Measurements from ENCODE around the gene AUTS2.
A peak's percentile ranks its signal among the peaks of the same experiment; 100 is the strongest.

Gene AUTS2

DNA sequence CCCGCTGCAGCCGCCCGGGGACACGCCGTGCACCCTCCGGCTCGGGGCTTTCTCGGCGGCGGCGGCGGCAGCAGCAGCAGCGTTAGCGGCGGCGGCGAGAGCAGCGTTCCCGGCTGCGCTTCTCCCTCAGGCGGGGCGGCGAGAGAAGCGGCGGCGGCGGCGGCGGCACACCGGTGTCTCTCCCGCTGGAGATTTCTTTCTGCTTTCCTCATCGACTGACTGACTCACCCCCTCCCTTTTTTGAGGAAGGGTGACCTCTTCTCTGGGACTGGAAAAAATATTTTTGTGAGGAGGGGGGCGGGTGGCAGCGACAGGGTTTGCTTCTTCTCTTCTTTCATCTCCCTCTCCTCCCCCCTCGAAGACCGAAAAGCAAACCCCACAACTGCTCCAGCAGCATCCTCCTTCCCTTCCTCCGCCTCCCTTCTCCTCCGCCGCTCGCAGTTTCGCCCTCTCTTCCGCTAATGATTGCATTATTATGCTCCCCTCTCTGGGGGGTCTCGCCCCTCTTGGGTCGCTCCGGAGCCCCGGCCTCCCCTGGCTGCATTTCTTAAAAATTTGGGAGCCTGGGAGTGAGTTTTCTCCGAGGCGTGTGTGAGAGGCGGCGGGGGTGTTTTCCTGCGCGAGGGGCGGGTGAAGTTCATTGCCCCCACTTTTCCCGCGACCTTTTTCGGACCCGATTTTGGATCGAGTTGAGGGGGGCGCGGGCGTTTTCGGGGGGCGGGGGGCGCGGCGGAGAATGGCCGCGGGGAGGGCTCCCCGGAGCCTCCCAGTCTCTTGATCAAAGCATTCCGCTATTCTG is 411 bp downstream of the AUTS2 start (continued):
- TF ChIP-seq, protein P1, sequence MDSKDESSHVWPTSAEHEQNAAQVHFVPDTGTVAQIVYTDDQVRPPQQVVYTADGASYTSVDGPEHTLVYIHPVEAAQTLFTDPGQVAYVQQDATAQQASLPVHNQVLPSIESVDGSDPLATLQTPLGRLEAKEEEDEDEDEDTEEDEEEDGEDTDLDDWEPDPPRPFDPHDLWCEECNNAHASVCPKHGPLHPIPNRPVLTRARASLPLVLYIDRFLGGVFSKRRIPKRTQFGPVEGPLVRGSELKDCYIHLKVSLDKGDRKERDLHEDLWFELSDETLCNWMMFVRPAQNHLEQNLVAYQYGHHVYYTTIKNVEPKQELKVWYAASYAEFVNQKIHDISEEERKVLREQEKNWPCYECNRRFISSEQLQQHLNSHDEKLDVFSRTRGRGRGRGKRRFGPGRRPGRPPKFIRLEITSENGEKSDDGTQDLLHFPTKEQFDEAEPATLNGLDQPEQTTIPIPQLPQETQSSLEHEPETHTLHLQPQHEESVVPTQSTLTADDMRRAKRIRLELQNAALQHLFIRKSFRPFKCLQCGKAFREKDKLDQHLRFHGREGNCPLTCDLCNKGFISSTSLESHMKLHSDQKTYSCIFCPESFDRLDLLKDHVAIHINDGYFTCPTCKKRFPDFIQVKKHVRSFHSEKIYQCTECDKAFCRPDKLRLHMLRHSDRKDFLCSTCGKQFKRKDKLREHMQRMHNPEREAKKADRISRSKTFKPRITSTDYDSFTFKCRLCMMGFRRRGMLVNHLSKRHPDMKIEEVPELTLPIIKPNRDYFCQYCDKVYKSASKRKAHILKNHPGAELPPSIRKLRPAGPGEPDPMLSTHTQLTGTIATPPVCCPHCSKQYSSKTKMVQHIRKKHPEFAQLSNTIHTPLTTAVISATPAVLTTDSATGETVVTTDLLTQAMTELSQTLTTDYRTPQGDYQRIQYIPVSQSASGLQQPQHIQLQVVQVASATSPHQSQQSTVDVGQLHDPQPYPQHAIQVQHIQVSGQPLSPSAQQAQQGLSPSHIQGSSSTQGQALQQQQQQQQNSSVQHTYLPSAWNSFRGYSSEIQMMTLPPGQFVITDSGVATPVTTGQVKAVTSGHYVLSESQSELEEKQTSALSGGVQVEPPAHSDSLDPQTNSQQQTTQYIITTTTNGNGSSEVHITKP (tag by site-specific recombination; IDR thresholded peaks at IDR 0.05), result peak; percentile 92
- no peak for TF ChIP-seq SCRT2 (tag by site-specific recombination; IDR thresholded peaks at IDR 0.05)
- no peak for TF ChIP-seq ZNF701 (tag by site-specific recombination; IDR thresholded peaks at IDR 0.05)
- TF ChIP-seq, protein P2, sequence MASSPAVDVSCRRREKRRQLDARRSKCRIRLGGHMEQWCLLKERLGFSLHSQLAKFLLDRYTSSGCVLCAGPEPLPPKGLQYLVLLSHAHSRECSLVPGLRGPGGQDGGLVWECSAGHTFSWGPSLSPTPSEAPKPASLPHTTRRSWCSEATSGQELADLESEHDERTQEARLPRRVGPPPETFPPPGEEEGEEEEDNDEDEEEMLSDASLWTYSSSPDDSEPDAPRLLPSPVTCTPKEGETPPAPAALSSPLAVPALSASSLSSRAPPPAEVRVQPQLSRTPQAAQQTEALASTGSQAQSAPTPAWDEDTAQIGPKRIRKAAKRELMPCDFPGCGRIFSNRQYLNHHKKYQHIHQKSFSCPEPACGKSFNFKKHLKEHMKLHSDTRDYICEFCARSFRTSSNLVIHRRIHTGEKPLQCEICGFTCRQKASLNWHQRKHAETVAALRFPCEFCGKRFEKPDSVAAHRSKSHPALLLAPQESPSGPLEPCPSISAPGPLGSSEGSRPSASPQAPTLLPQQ (tag by site-specific recombination; IDR thresholded peaks at IDR 0.05), result 0 out of 2 replicates have a peak, but pooled peaks have one; percentile 20
- no peak for TF ChIP-seq ZNF133 (tag by site-specific recombination; IDR thresholded peaks at IDR 0.05)
- no peak for TF ChIP-seq ZNF600 (tag by site-specific recombination; IDR thresholded peaks at IDR 0.05)
- peak; percentile 46; the same call in 1 of the 2 replicates for TF ChIP-seq ZNF561 (tag by site-specific recombination; IDR thresholded peaks at IDR 0.05; ENCODE audit: borderline replicate concordance)
- no peak for TF ChIP-seq ZNF302 (tag by site-specific recombination; IDR thresholded peaks at IDR 0.05; ENCODE audit: low read depth)
- no peak for TF ChIP-seq ZNF560 (tag by site-specific recombination; IDR thresholded peaks at IDR 0.05; ENCODE audit: borderline replicate concordance)
- TF ChIP-seq SP3 (tag by site-specific recombination; IDR thresholded peaks at IDR 0.05), result no peak
- TF ChIP-seq WT1 (tag by site-specific recombination; IDR thresholded peaks at IDR 0.05), result 0 out of 2 replicates have a peak, but pooled peaks have one; percentile 14
- no peak for TF ChIP-seq ZNF555 (tag by site-specific recombination; conservative IDR thresholded peaks at IDR 0.05)
- TF ChIP-seq, protein P3, sequence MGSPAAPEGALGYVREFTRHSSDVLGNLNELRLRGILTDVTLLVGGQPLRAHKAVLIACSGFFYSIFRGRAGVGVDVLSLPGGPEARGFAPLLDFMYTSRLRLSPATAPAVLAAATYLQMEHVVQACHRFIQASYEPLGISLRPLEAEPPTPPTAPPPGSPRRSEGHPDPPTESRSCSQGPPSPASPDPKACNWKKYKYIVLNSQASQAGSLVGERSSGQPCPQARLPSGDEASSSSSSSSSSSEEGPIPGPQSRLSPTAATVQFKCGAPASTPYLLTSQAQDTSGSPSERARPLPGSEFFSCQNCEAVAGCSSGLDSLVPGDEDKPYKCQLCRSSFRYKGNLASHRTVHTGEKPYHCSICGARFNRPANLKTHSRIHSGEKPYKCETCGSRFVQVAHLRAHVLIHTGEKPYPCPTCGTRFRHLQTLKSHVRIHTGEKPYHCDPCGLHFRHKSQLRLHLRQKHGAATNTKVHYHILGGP (tag by site-specific recombination; IDR thresholded peaks at IDR 0.05), result no peak
- TF ChIP-seq KLF8 (tag by site-specific recombination; IDR thresholded peaks at IDR 0.05), result peak; percentile 58
- no peak for TF ChIP-seq ZNF311 (tag by site-specific recombination; IDR thresholded peaks at IDR 0.05; ENCODE audit: borderline replicate concordance)
- no peak for TF ChIP-seq ZSCAN23 (tag by site-specific recombination; IDR thresholded peaks at IDR 0.05)
- TF ChIP-seq MEIS1 (CRISPR knock-in tag; IDR thresholded peaks at IDR 0.05; ENCODE audit: borderline replicate concordance), result no peak
- TF ChIP-seq ZNF404 (tag by site-specific recombination; IDR thresholded peaks at IDR 0.05), result no peak
- peak; percentile 75 for TF ChIP-seq ZBTB8A (tag by site-specific recombination; IDR thresholded peaks at IDR 0.05)
- no peak for TF ChIP-seq ZNF791 (tag by site-specific recombination; IDR thresholded peaks at IDR 0.05)
- TF ChIP-seq, protein P4, sequence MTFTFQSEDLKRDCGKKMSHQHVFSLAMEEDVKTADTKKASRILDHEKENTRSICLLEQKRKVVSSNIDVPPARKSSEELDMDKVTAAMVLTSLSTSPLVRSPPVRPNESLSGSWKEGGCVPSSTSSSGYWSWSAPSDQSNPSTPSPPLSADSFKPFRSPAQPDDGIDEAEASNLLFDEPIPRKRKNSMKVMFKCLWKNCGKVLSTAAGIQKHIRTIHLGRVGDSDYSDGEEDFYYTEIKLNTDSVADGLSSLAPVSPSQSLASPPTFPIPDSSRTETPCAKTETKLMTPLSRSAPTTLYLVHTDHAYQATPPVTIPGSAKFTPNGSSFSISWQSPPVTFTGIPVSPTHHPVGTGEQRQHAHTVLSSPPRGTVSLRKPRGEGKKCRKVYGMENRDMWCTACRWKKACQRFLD (tag by site-specific recombination; IDR thresholded peaks at IDR 0.05), result no peak
- TF ChIP-seq ZNF544 (tag by site-specific recombination; IDR thresholded peaks at IDR 0.05), result no peak
- no peak for TF ChIP-seq ZNF239 (tag by site-specific recombination; IDR thresholded peaks at IDR 0.05)
- peak; percentile 89 for TF ChIP-seq ZBTB20 (tag by site-specific recombination; IDR thresholded peaks at IDR 0.05)
- TF ChIP-seq ZNF501 (tag by site-specific recombination; IDR thresholded peaks at IDR 0.05), result no peak; the same call in 1 of the 2 replicates
- peak; percentile 75 for TF ChIP-seq GLIS2 (tag by site-specific recombination; IDR thresholded peaks at IDR 0.05)
- TF ChIP-seq ZNF510 (tag by site-specific recombination; IDR thresholded peaks at IDR 0.05; ENCODE audit: insufficient replicate concordance), result no peak
- peak; percentile 40 for TF ChIP-seq KLF9 (tag by site-specific recombination; IDR thresholded peaks at IDR 0.05; ENCODE audit: low read depth)
- TF ChIP-seq GLIS1 (tag by site-specific recombination; IDR thresholded peaks at IDR 0.05), result peak; percentile 86
- TF ChIP-seq ZNF24 (tag by site-specific recombination; IDR thresholded peaks at IDR 0.05), result peak; percentile 58
- TF ChIP-seq, protein P5, sequence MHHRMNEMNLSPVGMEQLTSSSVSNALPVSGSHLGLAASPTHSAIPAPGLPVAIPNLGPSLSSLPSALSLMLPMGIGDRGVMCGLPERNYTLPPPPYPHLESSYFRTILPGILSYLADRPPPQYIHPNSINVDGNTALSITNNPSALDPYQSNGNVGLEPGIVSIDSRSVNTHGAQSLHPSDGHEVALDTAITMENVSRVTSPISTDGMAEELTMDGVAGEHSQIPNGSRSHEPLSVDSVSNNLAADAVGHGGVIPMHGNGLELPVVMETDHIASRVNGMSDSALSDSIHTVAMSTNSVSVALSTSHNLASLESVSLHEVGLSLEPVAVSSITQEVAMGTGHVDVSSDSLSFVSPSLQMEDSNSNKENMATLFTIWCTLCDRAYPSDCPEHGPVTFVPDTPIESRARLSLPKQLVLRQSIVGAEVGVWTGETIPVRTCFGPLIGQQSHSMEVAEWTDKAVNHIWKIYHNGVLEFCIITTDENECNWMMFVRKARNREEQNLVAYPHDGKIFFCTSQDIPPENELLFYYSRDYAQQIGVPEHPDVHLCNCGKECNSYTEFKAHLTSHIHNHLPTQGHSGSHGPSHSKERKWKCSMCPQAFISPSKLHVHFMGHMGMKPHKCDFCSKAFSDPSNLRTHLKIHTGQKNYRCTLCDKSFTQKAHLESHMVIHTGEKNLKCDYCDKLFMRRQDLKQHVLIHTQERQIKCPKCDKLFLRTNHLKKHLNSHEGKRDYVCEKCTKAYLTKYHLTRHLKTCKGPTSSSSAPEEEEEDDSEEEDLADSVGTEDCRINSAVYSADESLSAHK (tag by site-specific recombination; IDR thresholded peaks at IDR 0.05), result 0 out of 2 replicates have a peak, but pooled peaks have one; percentile 33
